Embryonic facial prominence (tissue), 1 donor: ENCODE measurements around the gene ADGRB3.

Experiments used
- DNase-seq: peaks from one replicate; pipeline ENCODE4 v3.0.0-alpha.2; 2016; ENCODE audit errors: extremely low spot score

Gene ADGRB3

GRCh38 chr6:69027861-69028260 is 392.8 kb downstream of the ADGRB3 start:
- no peak for DNase-seq

- no peak for DNase-seq
These were observed 403.8 kb downstream of the ADGRB3 start for GRCh38 chr6:69038841-69039240.

DNA sequence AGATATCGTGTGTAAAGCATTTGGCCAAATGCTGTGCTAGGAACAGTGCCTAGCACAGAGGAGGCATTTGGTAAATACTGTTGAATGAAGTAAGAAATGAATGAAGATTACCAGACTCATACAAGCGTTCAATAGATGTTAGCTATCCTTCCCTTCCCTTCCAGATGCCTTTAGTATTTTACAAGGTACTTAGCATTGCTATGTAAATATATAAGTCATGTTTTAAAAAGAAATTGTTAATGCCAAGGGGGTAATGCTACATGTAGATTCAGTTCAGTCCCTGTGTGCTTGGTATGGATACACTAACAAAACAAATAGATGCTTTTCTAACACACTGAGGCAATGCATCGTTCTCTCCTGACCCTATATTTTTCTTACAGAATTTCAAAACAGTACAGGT is 407.2 kb downstream of the ADGRB3 start:
- DNase-seq, result no peak

DNA sequence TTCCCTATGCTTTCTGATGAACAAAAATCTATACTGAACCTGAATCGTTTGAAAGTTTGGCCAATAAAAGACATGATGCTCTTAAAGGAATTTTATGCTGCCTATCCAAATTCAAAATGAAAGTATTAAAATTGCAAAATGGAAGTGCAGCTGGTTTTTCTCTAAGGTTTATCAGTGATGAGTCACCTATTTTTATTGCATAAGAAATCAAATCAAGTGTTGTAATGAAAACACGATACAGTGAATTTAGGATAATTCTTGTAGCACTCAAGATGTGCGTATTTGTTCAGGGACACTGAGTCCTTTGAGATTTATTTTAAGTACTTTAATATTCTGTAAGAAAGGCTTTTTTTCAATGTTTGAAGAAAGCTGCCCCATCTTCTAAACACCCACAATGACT is 409.5 kb downstream of the ADGRB3 start:
- no peak for DNase-seq

DNA sequence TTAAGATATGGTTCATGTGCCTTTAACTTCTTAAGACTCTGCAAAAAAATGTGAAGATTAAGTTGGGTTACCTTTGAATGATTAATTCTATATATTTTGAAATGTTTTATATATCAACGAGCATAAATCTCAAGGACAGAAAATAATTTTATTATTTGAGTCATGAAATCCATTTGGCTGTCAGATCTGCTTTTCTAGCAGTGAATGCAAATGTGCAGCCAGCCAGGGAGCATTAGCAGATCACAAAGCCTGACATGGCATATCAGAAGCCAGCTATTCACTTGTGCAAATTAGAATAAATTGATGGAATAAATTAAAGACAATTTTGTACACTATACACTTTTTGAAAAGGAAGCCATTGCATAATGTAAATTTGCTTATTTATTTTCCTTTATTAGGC is 424.3 kb downstream of the ADGRB3 start:
- DNase-seq, result no peak

GRCh38 chr6:69061066-69061465 is 426.0 kb downstream of the ADGRB3 start:
- DNase-seq, result no peak

- no peak for DNase-seq
These were observed 428.3 kb downstream of the ADGRB3 start for GRCh38 chr6:69063401-69063800.

GRCh38 chr6:69064226-69064625 is 429.1 kb downstream of the ADGRB3 start:
- no peak for DNase-seq

DNA sequence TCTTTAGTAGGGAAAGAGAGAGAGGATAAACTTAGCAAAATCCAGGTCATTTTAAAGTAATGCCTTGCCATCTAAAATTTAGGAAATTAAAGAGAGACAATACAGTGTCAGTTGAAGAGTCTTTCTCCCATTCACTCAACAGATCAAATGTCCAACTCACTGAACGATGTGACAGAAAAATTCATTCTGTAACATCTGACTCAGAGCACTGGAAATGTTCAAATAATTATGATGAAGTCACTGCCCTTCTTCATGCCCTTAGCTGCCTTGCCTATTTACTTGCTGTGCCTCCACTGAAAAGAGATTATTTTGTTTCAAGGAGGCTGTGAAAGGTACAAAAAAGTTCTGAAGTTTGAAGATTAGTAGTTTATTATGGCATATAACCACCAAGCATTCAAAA is 434.8 kb downstream of the ADGRB3 start:
- DNase-seq, result no peak

- no peak for DNase-seq
These were observed 437.7 kb downstream of the ADGRB3 start for GRCh38 chr6:69072796-69073195.

DNA sequence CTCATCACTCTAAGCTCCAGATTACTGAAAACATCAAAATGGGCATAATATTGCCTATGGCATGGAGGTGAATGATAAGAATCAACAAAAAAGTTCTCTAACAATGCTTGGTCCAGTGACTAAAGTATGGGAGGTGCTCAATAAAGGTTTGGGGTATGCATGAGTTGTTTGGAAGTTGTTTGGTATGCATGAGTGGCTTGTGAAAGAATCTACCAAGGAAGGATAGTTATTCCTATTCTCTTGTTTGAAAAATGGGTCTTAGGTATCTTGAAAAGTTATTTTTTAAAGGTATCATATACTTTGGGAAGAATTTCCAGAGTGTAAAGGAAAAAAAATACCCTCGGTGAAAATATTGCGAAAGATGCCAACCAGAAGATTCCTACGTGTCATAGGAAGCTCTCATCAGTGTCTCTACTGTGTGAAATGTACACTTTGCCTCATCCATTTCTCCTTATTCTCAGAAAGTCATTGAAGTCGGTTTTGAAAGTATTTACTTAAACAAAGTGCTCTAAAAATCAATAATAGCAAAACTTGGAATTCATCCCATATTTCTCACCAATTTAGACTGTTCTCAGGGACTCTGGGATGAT is 449.8 kb downstream of the ADGRB3 start:
- no peak for DNase-seq

- no peak for DNase-seq
These were observed 451.6 kb downstream of the ADGRB3 start for GRCh38 chr6:69086689-69087088.

GRCh38 chr6:69089539-69089938 is 454.5 kb downstream of the ADGRB3 start:
- no peak for DNase-seq

DNA sequence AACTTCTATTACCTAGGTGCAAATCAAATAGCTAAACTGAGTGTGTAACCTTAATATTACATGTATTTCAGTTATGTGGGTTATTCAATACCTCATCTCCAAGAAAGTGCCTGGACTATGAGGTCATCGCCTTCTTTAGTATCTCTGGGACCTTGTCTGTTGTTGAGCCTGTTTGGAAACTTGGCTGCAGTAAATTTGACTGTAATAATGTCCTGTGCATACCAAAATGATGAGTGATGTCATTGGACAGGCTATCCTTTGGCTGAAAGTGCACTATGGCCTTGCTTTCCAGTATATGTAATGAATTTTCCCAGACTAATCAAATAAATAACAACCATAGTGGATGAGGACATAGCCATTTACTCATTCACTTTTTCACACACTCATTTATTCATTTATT is 455.1 kb downstream of the ADGRB3 start:
- no peak for DNase-seq

DNA sequence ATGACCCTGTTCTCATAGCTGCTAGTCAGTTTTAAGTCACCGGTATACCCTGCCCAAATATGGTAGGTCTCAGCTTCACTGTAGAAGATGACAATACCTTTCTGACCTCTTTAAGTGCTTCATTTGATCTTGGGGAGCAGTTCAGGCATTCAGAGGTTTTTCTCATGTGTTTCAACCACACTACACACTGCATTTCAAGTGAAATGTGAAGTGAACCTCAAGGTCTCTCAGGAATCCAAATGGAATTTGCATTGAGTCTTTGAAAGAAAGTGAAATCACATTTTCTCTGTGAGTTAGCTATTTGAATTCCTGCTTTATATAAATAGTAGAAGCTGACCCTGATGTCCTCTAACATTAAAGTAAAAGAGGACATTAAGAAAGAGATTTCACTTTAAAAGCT is 461.6 kb downstream of the ADGRB3 start:
- no peak for DNase-seq

DNA sequence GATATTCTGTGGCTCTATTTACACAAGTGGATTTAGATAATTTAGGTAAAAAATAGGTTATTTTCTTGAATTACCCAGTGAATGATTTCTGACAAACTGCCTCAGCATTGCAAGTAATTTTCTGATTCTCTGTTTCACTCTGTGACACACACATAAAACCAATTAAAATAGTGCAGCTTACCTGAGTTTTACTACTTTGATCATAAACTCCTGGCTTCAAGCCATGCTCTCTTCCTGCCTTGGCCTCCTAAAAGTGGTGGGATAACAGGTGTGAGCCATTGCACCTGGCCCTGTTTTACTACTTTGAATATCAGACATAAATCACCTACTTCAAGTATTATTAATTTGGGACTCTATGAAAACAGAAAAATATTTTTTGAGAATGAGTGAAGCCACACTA is 462.9 kb downstream of the ADGRB3 start:
- no peak for DNase-seq

- DNase-seq, result no peak
These were observed 463.8 kb downstream of the ADGRB3 start for GRCh38 chr6:69098910-69099309.

DNA sequence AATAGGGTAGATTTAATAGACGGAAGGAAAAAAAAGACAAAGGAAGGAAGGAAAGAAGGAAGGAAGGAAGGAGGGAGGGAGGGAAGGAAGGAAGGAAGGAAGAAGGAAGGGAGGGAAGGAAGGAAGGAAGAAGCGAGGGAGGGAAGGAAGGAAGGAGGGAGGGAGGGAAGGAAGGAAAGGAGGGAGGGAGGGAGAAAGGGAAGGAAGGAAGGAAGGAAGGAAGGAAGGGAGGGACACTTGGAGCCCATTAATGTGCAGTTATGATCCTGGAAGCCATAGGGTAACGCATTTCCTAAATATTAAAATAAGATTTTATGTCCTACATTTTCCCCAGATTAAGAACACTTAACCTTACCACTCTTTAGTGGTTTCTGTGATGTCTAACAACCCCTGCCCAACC is 465.7 kb downstream of the ADGRB3 start:
- no peak for DNase-seq

DNA sequence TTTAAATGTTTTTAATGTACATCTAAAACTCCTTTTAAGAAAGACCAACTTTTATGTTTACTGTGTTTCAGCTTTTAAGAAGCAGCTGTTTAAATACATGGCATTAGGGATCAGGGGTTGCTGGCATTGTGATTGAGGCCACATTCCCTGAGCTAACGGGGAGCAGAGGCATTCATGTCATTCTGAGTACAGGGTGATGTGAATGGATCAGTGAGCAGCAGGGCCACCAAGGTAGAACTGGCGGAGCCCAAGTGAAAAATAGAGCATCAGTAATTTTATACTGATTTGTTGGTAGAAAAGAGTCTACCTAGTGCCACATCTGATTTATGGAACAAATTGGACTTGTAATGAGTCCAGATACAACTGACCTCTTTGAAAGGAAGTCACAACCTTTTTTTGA is 467.3 kb downstream of the ADGRB3 start:
- DNase-seq, result no peak

GRCh38 chr6:69105288-69105687 is 470.2 kb downstream of the ADGRB3 start:
- no peak for DNase-seq

- no peak for DNase-seq
These were observed 471.4 kb downstream of the ADGRB3 start for GRCh38 chr6:69106511-69106910.

GRCh38 chr6:69111301-69111700 is 476.2 kb downstream of the ADGRB3 start:
- DNase-seq, result no peak

- DNase-seq, result no peak
These were observed 481.6 kb downstream of the ADGRB3 start for GRCh38 chr6:69116658-69117057.
